HG03097 (cell line): ENCODE measurements around the gene SPRTN.

Experiments used
- ATAC-seq: cut with Tn5 transposase; IDR thresholded peaks from one replicate; pipeline ENCODE4 v1.9.1; 2021; ENCODE audit not compliant: unreplicated experiment, low FRiP score

SPRTN gene

GRCh38 chr1:231376101-231376500, 38.0 kb downstream of the SPRTN start:
- no peak for ATAC-seq

- peak; percentile 86 for ATAC-seq
Measured at GRCh38 chr1:231376875-231377549, 38.9 kb downstream of the SPRTN start.

DNA sequence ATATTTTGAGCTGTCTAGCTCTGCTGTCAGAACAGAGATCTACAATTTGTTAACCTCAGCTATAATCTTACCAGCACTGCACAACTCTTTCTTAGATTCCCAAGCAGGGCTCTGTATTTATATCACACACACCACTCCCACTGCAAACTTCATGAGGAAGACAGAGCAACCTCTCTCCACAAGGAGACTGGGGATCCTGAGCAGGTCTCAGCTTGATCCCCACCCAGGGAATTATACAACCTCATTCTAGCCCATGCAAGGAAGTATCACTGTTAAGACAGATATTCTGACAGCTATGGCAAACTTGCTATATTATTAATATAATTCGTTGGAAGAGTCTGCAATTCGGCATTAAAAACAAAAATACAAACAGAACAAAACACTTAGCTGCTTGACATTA, 43.6 kb downstream of the SPRTN start:
- no peak for ATAC-seq

- no peak for ATAC-seq
Measured at GRCh38 chr1:231382426-231382825, 44.3 kb downstream of the SPRTN start.

- no peak for ATAC-seq
Measured at GRCh38 chr1:231383159-231383860, 45.2 kb downstream of the SPRTN start.

DNA sequence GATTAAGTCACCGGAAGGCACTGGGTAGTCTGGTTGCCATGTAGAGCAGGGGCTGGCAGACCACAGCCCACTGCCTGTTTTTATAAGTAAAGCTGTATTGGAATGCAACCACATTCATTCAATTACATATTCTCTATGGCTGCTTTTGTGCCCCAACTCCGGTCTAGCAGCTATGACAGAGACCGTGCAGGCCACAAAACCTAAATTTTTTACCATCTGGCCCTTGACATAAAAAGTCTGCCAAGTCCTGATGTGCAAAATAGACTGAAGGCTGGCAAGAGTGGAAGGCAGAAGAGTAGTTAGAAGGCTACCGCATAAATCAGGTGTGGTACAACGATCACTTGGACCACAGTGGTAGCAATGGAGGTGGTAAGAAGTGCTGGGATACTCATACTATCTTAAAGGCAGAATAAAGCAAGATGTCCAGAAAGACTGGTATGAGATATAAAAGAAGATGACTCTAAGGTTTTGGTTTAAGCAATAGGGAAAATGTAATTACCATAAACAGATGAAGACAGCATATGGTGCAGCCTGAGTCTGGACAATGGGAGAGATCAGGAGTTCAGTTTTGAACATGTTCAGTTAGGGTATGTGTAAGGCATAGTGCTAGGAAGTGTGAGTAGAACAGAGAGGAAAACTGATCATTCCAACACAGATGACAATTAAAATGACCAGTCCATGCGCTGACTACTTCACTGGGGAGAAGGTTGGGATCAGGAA, 46.8 kb downstream of the SPRTN start:
- ATAC-seq: no peak

DNA sequence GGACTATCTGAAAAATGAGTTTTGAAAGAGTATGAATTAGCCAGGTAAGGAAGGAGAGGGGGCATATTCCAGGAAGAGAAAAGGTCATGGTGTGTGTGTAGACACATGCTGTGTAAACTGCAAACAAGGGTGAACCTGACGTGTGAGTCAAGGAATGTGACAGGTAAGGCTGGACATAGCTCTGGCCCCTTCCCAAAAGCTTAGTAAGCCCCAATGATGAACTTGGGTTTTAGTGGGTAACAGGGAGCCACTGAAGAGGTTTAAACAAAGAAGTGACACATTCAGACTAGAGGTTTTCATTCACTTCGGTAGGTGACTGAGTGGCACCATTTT, 47.3 kb downstream of the SPRTN start:
- ATAC-seq: no peak

- no peak for ATAC-seq
Measured at GRCh38 chr1:231386466-231386865, 48.4 kb downstream of the SPRTN start.

DNA sequence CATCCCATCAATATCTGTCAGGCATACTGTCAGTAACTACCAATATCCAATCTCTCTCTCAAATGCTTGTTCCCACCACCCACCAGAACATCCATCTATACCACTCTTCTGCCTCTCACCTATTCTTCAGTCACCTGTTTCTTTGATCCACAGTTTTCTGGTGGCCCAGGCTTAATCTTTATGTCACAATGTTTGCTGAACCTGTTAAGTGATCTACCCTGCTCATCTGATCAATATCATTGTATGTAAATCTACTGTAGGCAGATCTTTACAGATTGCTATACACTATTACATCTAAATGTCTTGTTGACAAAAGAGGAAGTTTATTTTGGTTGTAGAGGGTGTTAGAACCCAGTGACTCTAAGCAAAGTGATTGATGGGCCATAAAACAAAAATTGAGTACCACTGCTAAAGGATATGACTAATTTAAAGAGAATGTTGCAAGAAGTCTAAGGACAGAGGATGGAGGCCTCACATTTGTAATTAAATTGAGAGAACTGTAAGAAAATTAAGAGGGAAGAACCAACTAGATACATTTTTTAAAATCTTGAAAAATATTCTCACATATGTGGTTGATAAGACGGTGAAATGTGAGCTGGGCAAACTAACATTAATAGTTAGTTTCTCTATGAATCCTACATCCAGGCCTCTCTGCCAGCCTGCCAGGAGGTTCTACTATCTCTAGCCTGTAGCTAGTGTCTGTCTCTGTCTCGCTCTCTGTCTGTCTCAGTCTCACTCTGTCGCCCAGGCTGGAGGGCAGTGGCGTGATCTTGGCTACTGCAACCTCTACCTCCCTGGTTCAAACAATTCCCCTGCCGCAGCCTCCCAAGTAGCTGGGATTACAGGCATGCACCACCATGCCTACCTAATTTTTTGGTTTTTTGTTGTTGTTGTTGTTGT, 49.9 kb downstream of the SPRTN start:
- no peak for ATAC-seq

DNA sequence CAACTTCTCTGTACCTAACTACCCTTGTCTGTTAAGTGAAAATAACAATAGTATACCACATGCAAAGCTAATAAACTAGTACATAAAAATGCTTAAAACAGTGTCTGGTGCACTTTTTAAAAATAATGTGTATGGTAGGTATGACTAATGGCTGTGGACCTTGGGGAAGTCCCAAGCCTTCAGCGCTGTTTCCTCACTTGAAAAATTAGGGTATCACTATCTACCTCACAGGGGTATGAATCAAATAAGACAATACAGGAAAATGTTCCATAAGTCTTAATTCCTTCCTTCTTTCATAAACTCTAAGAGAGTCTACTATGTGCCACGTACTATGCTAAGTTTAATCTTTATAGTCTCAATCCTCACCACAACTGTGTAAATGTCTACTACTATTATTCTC, 52.0 kb downstream of the SPRTN start:
- ATAC-seq: no peak

DNA sequence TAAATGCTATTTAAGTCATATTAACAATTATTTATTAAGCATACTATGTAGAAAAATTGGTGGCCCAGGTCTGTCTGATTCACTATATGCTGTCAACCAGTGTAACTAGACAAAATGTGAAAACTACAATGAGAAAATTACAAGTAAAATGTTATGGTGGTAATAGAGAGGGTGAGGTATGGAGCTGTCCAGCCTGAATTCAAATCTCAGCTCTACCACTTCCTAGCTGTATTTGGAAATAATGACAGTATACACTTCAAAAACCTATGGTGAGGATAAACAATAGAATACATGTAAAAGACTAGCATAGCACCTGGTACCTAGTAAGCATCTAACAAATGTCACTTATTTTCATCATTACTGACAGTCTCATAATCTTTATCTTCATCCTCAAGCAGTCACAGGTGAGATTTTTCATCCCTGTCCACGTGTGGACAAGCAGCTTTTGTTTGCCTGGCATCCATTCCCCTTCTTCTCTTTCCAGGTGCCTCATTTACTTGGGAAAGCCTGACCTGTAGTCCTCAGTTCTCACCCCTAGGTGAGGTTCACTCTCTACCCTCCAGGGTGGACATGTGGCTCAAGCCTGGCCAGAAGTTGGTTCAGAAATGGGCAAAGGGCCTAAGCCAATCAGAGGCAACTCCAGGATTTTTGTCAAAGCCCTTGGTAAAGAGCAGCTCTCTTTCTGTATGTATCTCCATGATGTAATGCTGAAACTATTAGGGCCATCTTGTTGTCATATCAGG, 54.5 kb downstream of the SPRTN start:
- no peak for ATAC-seq

DNA sequence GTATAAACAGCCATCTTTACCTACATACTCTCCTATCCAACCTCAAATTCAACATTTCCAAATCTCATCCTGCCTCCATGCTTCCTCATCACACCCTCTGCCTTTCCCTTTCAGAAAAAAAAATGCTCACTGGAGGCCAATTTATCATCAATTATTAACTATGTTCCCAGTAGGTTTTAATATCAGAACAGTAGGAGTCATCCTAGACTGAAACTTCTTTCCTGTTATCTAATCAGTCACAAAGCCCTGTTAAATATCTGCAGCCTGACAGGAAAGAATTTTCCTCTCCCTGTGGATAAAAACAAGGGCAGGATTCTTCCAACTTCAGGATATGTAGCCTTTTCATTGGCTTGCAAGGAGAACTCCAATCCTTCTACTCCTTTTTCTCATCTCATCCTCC, 55.6 kb downstream of the SPRTN start:
- no peak for ATAC-seq

GRCh38 chr1:231395076-231395997, 57.2 kb downstream of the SPRTN start:
- no peak for ATAC-seq

GRCh38 chr1:231395998-231396390, 57.9 kb downstream of the SPRTN start:
- no peak for ATAC-seq

- ATAC-seq: no peak
Measured at GRCh38 chr1:231396643-231397042, 58.5 kb downstream of the SPRTN start.

DNA sequence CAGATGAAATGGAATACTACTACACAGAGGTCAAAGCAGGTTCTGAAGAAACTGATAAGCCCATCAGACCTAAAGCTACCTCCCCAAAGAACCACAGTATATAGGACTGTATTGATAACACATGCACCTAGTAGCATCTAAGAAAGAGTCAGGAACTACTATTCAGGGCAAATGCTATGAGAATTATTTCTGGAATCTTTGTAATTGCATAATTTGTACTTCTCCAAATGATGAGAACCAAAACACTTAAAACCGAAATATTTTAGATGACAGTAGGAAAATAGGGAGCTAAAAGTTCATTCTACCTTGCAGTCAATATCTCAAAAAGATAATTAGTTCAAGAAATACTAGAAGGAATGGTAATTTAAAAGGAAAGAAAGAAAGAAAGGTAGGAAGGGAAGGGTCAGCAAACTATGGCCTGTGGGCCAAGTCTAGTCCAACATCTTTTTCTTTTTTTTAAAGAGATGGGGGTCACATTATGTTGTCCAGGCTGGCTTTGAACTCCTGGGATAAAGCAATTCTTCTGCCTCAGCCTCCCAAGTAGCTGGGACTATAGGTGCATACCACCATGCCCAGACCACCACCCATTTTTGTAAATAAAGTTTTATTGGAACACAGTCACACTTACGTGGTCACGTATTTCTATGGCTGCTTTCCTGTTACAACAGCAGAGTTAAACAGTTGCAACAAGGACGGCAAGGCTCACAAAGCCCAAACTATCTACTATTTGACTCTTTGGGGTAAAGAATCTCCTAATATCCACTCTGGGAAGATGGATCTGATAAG, 60.0 kb downstream of the SPRTN start:
- no peak for ATAC-seq

- ATAC-seq: no peak
Measured at GRCh38 chr1:231401478-231401877, 63.4 kb downstream of the SPRTN start.

- no peak for ATAC-seq
Measured at GRCh38 chr1:231404318-231404717, 66.2 kb downstream of the SPRTN start.
